ENCODE measurements around the gene PLD6.

DNA sequence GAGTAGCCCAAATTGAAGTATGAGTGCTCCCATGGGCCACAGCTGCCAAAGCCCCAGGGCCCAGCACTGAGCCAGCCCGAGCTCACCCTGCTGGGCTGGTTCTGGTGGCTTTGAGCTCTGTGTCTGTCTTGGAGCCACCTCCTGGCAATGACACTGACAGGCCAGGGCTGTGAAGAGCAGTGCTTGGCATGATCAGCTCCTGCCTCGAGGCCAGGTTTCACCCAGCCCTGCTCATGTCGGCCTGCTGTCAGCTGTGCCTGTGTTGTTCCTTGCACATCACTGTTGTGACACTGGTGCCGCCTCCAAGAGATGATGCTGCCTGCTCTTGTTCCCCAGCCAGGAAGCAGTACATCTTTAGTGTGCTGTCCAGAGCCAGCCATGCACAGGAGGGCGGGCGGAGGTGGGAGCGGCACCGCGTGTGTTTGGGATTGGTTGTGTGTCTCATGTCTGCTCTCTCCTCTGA, 26.0 kb downstream of the PLD6 start:
- no peak for TF ChIP-seq POLR2AphosphoS5 (IDR thresholded peaks at IDR 0.05; ENCODE audit: low read depth, low read length)
- TF ChIP-seq POLR2A (IDR thresholded peaks at IDR 0.05; ENCODE audit: low read depth, low read length), result no peak
- no peak for TF ChIP-seq TAF1 (IDR thresholded peaks at IDR 0.05; ENCODE audit: low read depth, low read length)
- no peak for TF ChIP-seq POU2F2 (IDR thresholded peaks at IDR 0.05; ENCODE audit: low read depth, low read length)
- TF ChIP-seq SPI1 (IDR thresholded peaks at IDR 0.05; ENCODE audit: low read depth, low read length), result no peak
